H9 (cell line): ENCODE results near the gene ZNF385D. TPM values are rescaled to one million over a fixed set of nuclear protein-coding genes. Genes with fewer than 3 reads are reported as not detected.

Source experiments
- DNase-seq: peaks from one replicate; pipeline ENCODE4 v3.0.0-alpha.2; 2017
- H2AFZ ChIP-seq: one replicate; pipeline ENCODE4 v1.6.1; 2013; ENCODE audit warnings: mild to moderate bottlenecking, low read length, control low read depth, moderate library complexity
- H2AK5ac ChIP-seq: 2 replicates; pipeline ENCODE4 v1.6.1; 2013; ENCODE audit warnings: low read length, control low read depth, mixed read lengths; ENCODE audit not compliant: insufficient read length
- H2BK120ac ChIP-seq: one replicate; pipeline ENCODE4 v1.6.1; 2013; ENCODE audit warnings: low read depth, mild to moderate bottlenecking, low read length, control low read depth, inconsistent platforms; ENCODE audit not compliant: poor library complexity, severe bottlenecking
- H2BK12ac ChIP-seq: 2 replicates; pipeline ENCODE4 v1.6.1; 2013; ENCODE audit warnings: low read length, control low read depth, mixed read lengths, low read depth; ENCODE audit not compliant: insufficient read length
- H2BK15ac ChIP-seq: 2 replicates; pipeline ENCODE4 v1.6.1; 2013; ENCODE audit warnings: low read depth, low read length, control low read depth
- H2BK20ac ChIP-seq: one replicate; pipeline ENCODE4 v1.6.1; 2013; ENCODE audit warnings: low read depth, mild to moderate bottlenecking, low read length, control low read depth, inconsistent platforms; ENCODE audit not compliant: poor library complexity, severe bottlenecking
- H2BK5ac ChIP-seq: 2 replicates; pipeline ENCODE4 v1.6.1; 2013; ENCODE audit warnings: low read length, control low read depth, mixed read lengths; ENCODE audit not compliant: insufficient read length
- H3K14ac ChIP-seq: 2 replicates; pipeline ENCODE4 v1.6.1; 2013; ENCODE audit warnings: low read length, control low read depth; ENCODE audit not compliant: insufficient read depth
- H3K18ac ChIP-seq: 2 replicates; pipeline ENCODE4 v1.6.1; 2013; ENCODE audit warnings: low read depth, mild to moderate bottlenecking, mixed read lengths, low read length, control low read depth; ENCODE audit not compliant: insufficient read length
- H3K23ac ChIP-seq: 2 replicates; pipeline ENCODE4 v1.6.1; 2013; ENCODE audit warnings: low read length, control low read depth, mixed read lengths, low read depth; ENCODE audit not compliant: insufficient read length
- H3K23me2 ChIP-seq: 2 replicates; pipeline ENCODE4 v1.6.1; 2013; ENCODE audit warnings: low read depth, mild to moderate bottlenecking, mixed read lengths, low read length, control low read depth; ENCODE audit not compliant: insufficient read length, poor library complexity, severe bottlenecking
- H3K27ac ChIP-seq: 2 replicates; pipeline ENCODE4 v1.5.1; 2013; ENCODE audit warnings: low read length, control low read depth, mixed read lengths, low read depth; ENCODE audit not compliant: insufficient read length
- H3K27me3 ChIP-seq: 2 replicates; pipeline ENCODE4 v1.6.1; 2013; ENCODE audit warnings: low read length, control low read depth, inconsistent platforms; ENCODE audit not compliant: insufficient read depth
- H3K4ac ChIP-seq: 2 replicates; pipeline ENCODE4 v1.6.1; 2013; ENCODE audit warnings: low read depth, mild to moderate bottlenecking, control low read depth, inconsistent platforms, low read length, moderate library complexity
- H3K4me1 ChIP-seq: 2 replicates; pipeline ENCODE4 v1.6.1; 2013; ENCODE audit warnings: low read length, control low read depth, inconsistent platforms; ENCODE audit not compliant: insufficient read depth
- H3K4me2 ChIP-seq: 2 replicates; pipeline ENCODE4 v1.6.1; 2013; ENCODE audit warnings: low read length, control low read depth, mixed read lengths; ENCODE audit not compliant: insufficient read length, insufficient read depth
- H3K56ac ChIP-seq: 2 replicates; pipeline ENCODE4 v1.6.1; 2013; ENCODE audit warnings: low read depth, mild to moderate bottlenecking, mixed read lengths, low read length, control low read depth; ENCODE audit not compliant: insufficient read length
- H3K79me1 ChIP-seq: 2 replicates; pipeline ENCODE4 v1.6.1; 2013; ENCODE audit warnings: low read depth, mild to moderate bottlenecking, moderate library complexity, low read length, control low read depth, inconsistent platforms; ENCODE audit not compliant: insufficient read depth, poor library complexity, severe bottlenecking
- H3K79me2 ChIP-seq: 2 replicates; pipeline ENCODE4 v1.6.1; 2013; ENCODE audit warnings: low read length, control low read depth, inconsistent platforms; ENCODE audit not compliant: insufficient read depth
- H3K9ac ChIP-seq: 2 replicates; pipeline ENCODE4 v1.6.1; 2013; ENCODE audit warnings: low read length, control low read depth, mixed read lengths; ENCODE audit not compliant: insufficient read length; ENCODE audit errors: extremely low read depth
- H3K9me3 ChIP-seq: one replicate; pipeline ENCODE4 v1.6.1; 2013; ENCODE audit warnings: low read depth, low read length, inconsistent platforms; ENCODE audit not compliant: control insufficient read depth
- H3T11ph ChIP-seq: one replicate; pipeline ENCODE4 v1.6.1; 2013; ENCODE audit warnings: mild to moderate bottlenecking, low read length, control low read depth, inconsistent platforms
- H4K20me1 ChIP-seq: one replicate; pipeline ENCODE4 v1.6.1; 2013; ENCODE audit not compliant: control insufficient read depth, insufficient read length, insufficient read depth
- H4K5ac ChIP-seq: 2 replicates; pipeline ENCODE4 v1.6.1; 2013; ENCODE audit warnings: low read depth, mild to moderate bottlenecking, mixed read lengths, low read length, control low read depth; ENCODE audit not compliant: insufficient read length
- H4K8ac ChIP-seq: replicated peaks from 2 replicates; pipeline ENCODE4 v1.6.1; 2013; ENCODE audit warnings: low read length, control low read depth, mixed read lengths, low read depth; ENCODE audit not compliant: insufficient read length
- H4K91ac ChIP-seq: 2 replicates; pipeline ENCODE4 v1.6.1; 2013; ENCODE audit warnings: low read depth, mild to moderate bottlenecking, moderate library complexity, mixed read lengths, low read length, control low read depth; ENCODE audit not compliant: insufficient read length
- H3K27ac Mint-ChIP-seq, 3 experiments: 2 replicates in 2 of 3; 3 replicates in 1 of 3; pipeline ENCODE4 v1.8.0; 2020 to 2021; ENCODE audit warnings: mixed read lengths in 3 of 3, mild to moderate bottlenecking in 1 of 3, moderate library complexity in 1 of 3
- H3K27me3 Mint-ChIP-seq: 2 replicates; pipeline ENCODE4 v1.8.0; 2021; ENCODE audit warnings: low read depth, mild to moderate bottlenecking, moderate library complexity, mixed read lengths
- H3K36me3 Mint-ChIP-seq, 3 experiments: 2 replicates in 2 of 3; 3 replicates in 1 of 3; pipeline ENCODE4 v1.8.0; 2020 to 2021; ENCODE audit warnings: low read depth in 3 of 3, mixed read lengths in 3 of 3; ENCODE audit not compliant: insufficient read depth in 1 of 3
- H3K4me1 Mint-ChIP-seq, 2 experiments: 2 replicates each; pipeline ENCODE4 v1.8.0; 2020; ENCODE audit warnings: mixed read lengths in 2 of 2
- H3K4me3 Mint-ChIP-seq, 2 experiments: 2 replicates in 1 of 2; 3 replicates in 1 of 2; pipeline ENCODE4 v1.8.0; 2020 to 2021; ENCODE audit warnings: mild to moderate bottlenecking in 2 of 2, mixed read lengths in 2 of 2, moderate library complexity in 1 of 2
- H3K9me3 Mint-ChIP-seq, 2 experiments: 2 replicates in 1 of 2; 3 replicates in 1 of 2; pipeline ENCODE4 v1.8.0; 2020; ENCODE audit warnings: mild to moderate bottlenecking in 2 of 2, mixed read lengths in 2 of 2, moderate library complexity in 1 of 2
- CTCF ChIP-seq: fragments of 200-600 bp; sonication (generic); conservative IDR thresholded peaks from 3 replicates; pipeline ENCODE4 v1.8.0; 2021; ENCODE audit warnings: antibody characterized with exemption, mild to moderate bottlenecking
- WGBS: extraction: QIAGEN DNeasy Blood & Tissue Kit; methylation state at CpG from one replicate; pipeline ENCODE4 v1.1.7; 2013; ENCODE audit warnings: missing lambda C conversion rate, low lambda C conversion rate, mixed read lengths; ENCODE audit not compliant: insufficient read length; ENCODE audit errors: extremely low coverage; 5-methylcytosine and 5-hydroxymethylcytosine counted together
- total RNA-seq: library from RNA; stranded (reverse); gene quantifications from 2 replicates; pipeline ENCODE4 v1.2.1, GENCODE V29; 2021

Gene ZNF385D
- total RNA-seq, 1 experiment from 2014 or later: 1.5 TPM

GRCh38 chr3:21551019-21551418 lies 200.0 kb downstream of the ZNF385D start:
- no peak overlapping the region for H3K56ac ChIP-seq
- no peak overlapping the region for H4K8ac ChIP-seq
- H4K20me1 ChIP-seq: no peaks in the 10 kb centered on the region
- H3K27ac ChIP-seq: no peak overlapping the region
- no peak overlapping the region for H3T11ph ChIP-seq
- no peaks in the 10 kb centered on the region for H3K23me2 ChIP-seq
- no peak overlapping the region for H2BK5ac ChIP-seq
- no peaks in the 10 kb centered on the region for H3K27me3 ChIP-seq
- peaks cover 5 to 9% of the 10 kb centered on the region in 2 experiments for H3K4me1 Mint-ChIP-seq
- no peak overlapping the region for H3K27ac Mint-ChIP-seq
- H4K91ac ChIP-seq: no peak overlapping the region
- H3K14ac ChIP-seq: no peak overlapping the region
- H3K79me1 ChIP-seq: no peaks in the 10 kb centered on the region
- no peak overlapping the region for H2BK15ac ChIP-seq
- no peaks in the 10 kb centered on the region for H3K27me3 Mint-ChIP-seq
- no peak overlapping the region for H4K5ac ChIP-seq
- TF ChIP-seq CTCF: peak; percentile 46; the same call in 2 of the 3 replicates
- no peak overlapping the region for H3K4ac ChIP-seq
- no peak overlapping the region for H2BK20ac ChIP-seq
- no peak overlapping the region for H2AFZ ChIP-seq
- H3K36me3 Mint-ChIP-seq: no peaks in the 10 kb centered on the region; a peak in 1 of 7 replicates
- no peak overlapping the region for H2BK12ac ChIP-seq
- no peak overlapping the region for H2BK120ac ChIP-seq
- H3K9ac ChIP-seq: no peak overlapping the region
- no peaks in the 10 kb centered on the region for H3K9me3 ChIP-seq
- no peak overlapping the region for H3K4me3 Mint-ChIP-seq
- no peak overlapping the region for H3K18ac ChIP-seq
- no peak overlapping the region for H3K4me2 ChIP-seq
- H3K9me3 Mint-ChIP-seq: peaks cover 0 to 4% of the 10 kb centered on the region in 2 experiments; a peak in 1 of 5 replicates
- H3K23ac ChIP-seq: no peak overlapping the region
- no peak overlapping the region for H2AK5ac ChIP-seq
- H3K4me1 ChIP-seq: no peaks in the 10 kb centered on the region
- WGBS: no CpG with 5 or more reads among the region's 2 CpGs
- H3K79me2 ChIP-seq: peaks cover 11% of the 10 kb centered on the region; the same call in 1 of the 2 replicates
- no peak for DNase-seq
